Astrocyte (in vitro differentiated cells and primary cell): Measurements from ENCODE around the gene ATP2C2. TPM values are rescaled to one million over a fixed set of nuclear protein-coding genes. Genes with fewer than 3 reads are reported as not detected.

Source experiments
- DNase-seq: peaks from one replicate; pipeline ENCODE4 v3.0.0-alpha.2; 2010; ENCODE audit warnings: low read depth
- FAIRE-seq: peaks from 2 replicates; lab custom pipeline; 2011; peaks lifted over from hg19 to GRCh38; lab: Jason Lieb, UNC
- H2AFZ ChIP-seq: 2 replicates; pipeline ENCODE4 v1.6.0; 2012; ENCODE audit warnings: low read depth, low read length, inconsistent platforms
- H3K27ac ChIP-seq: 2 replicates; pipeline ENCODE4 v1.5.1; 2011; ENCODE audit warnings: low read depth, low read length, inconsistent platforms
- H3K27me3 ChIP-seq: 2 replicates; pipeline ENCODE4 v1.6.0; 2011; ENCODE audit warnings: low read length, inconsistent platforms; ENCODE audit not compliant: insufficient read depth
- H3K36me3 ChIP-seq: 2 replicates; pipeline ENCODE4 v1.5.1; 2011; ENCODE audit warnings: low read length, inconsistent platforms; ENCODE audit not compliant: insufficient read depth
- H3K4me1 ChIP-seq: 2 replicates; pipeline ENCODE4 v1.5.1; 2011; ENCODE audit warnings: low read length, inconsistent platforms; ENCODE audit not compliant: insufficient read depth
- H3K4me2 ChIP-seq: 2 replicates; pipeline ENCODE4 v1.6.0; 2012; ENCODE audit warnings: low read length, inconsistent platforms
- H3K4me3 ChIP-seq: 2 replicates; pipeline ENCODE4 v1.5.1; 2011; ENCODE audit warnings: low read depth, mild to moderate bottlenecking, low read length, inconsistent platforms; ENCODE audit not compliant: insufficient read depth
- H3K79me2 ChIP-seq: 2 replicates; pipeline ENCODE4 v1.6.0; 2012; ENCODE audit warnings: mild to moderate bottlenecking, low read length, inconsistent platforms; ENCODE audit not compliant: insufficient read depth
- H3K9ac ChIP-seq: 2 replicates; pipeline ENCODE4 v1.6.0; 2012; ENCODE audit warnings: mild to moderate bottlenecking, low read length, inconsistent platforms
- H3K9me3 ChIP-seq: 2 replicates; pipeline ENCODE4 v1.5.1; 2012; ENCODE audit warnings: low read depth, mild to moderate bottlenecking, low read length, inconsistent platforms; ENCODE audit not compliant: insufficient read depth
- H4K20me1 ChIP-seq: 2 replicates; pipeline ENCODE4 v1.6.0; 2012; ENCODE audit warnings: low read length, inconsistent platforms; ENCODE audit not compliant: insufficient read depth
- H3K27ac Mint-ChIP-seq: one replicate; pipeline ENCODE4 v1.8.0; 2021; ENCODE audit warnings: mild to moderate bottlenecking, mixed read lengths; ENCODE audit not compliant: unreplicated experiment
- H3K27me3 Mint-ChIP-seq: one replicate; pipeline ENCODE4 v1.8.0; 2021; ENCODE audit warnings: low read depth, mixed read lengths; ENCODE audit not compliant: unreplicated experiment
- H3K36me3 Mint-ChIP-seq: one replicate; pipeline ENCODE4 v1.8.0; 2021; ENCODE audit warnings: low read depth, mixed read lengths; ENCODE audit not compliant: unreplicated experiment
- H3K4me1 Mint-ChIP-seq: one replicate; pipeline ENCODE4 v1.8.0; 2021; ENCODE audit warnings: low read depth, mixed read lengths; ENCODE audit not compliant: unreplicated experiment
- H3K4me3 Mint-ChIP-seq: one replicate; pipeline ENCODE4 v1.8.0; 2021; ENCODE audit warnings: mild to moderate bottlenecking, moderate library complexity, mixed read lengths; ENCODE audit not compliant: unreplicated experiment
- H3K9me3 Mint-ChIP-seq: one replicate; pipeline ENCODE4 v1.8.0; 2021; ENCODE audit warnings: mild to moderate bottlenecking, mixed read lengths; ENCODE audit not compliant: unreplicated experiment
- CTCF ChIP-seq: IDR thresholded peaks from 2 replicates; pipeline ENCODE4 v1.5.1; 2011; ENCODE audit warnings: low read depth, mild to moderate bottlenecking, inconsistent platforms, low read length, moderate library complexity; ENCODE audit not compliant: insufficient read depth
- EZH2 ChIP-seq: IDR thresholded peaks from 2 replicates; pipeline ENCODE4 v1.6.1; 2012; ENCODE audit warnings: mild to moderate bottlenecking, low read length, inconsistent platforms; ENCODE audit not compliant: insufficient read depth
- total RNA-seq: library from RNA; stranded (reverse); gene quantifications from 2 replicates; pipeline ENCODE4 v1.2.1, GENCODE V29; 2021

ATP2C2 gene
- total RNA-seq, 1 donor from 2014 or later, result 0.41 TPM

- TF ChIP-seq EZH2 (no peak), CTCF (no peak)
- DNase-seq, result no peak
- Mint-ChIP-seq H3K9me3 (peaks cover 3% of the 10 kb centered on the region), H3K27ac (peak overlapping the region; percentile 87), H3K27me3 (no peaks in the 10 kb centered on the region), H3K4me3 (no peak overlapping the region), H3K4me1 (no peaks in the 10 kb centered on the region), H3K36me3 (peaks cover 44% of the 10 kb centered on the region)
- H3K9ac ChIP-seq, result no peak overlapping the region
- H3K4me1 ChIP-seq, result no peaks in the 10 kb centered on the region
- H3K27me3 ChIP-seq, result no peaks in the 10 kb centered on the region
- H3K27ac ChIP-seq, result no peak overlapping the region
- peaks cover 32% of the 10 kb centered on the region for H4K20me1 ChIP-seq
- H3K4me2 ChIP-seq, result no peak overlapping the region
- no peaks in the 10 kb centered on the region for H3K79me2 ChIP-seq
- no peak overlapping the region for H3K4me3 ChIP-seq
- no peaks in the 10 kb centered on the region for H3K9me3 ChIP-seq
- H3K36me3 ChIP-seq, result peaks cover 3% of the 10 kb centered on the region
- FAIRE-seq, result no peak
- no peak overlapping the region for H2AFZ ChIP-seq
These were observed 93.3 kb downstream of the ATP2C2 start for GRCh38 chr16:84461413-84462295.

GRCh38 chr16:84462296-84463210 lies 94.2 kb downstream of the ATP2C2 start:
- no peaks in the 10 kb centered on the region for H3K4me1 ChIP-seq
- H3K9me3 ChIP-seq, result peaks cover 2% of the 10 kb centered on the region
- Mint-ChIP-seq H3K27ac (no peak overlapping the region), H3K4me3 (no peak overlapping the region), H3K27me3 (no peaks in the 10 kb centered on the region), H3K9me3 (peaks cover 7% of the 10 kb centered on the region), H3K36me3 (peaks cover 51% of the 10 kb centered on the region), H3K4me1 (no peaks in the 10 kb centered on the region)
- no peak overlapping the region for H3K9ac ChIP-seq
- no peaks in the 10 kb centered on the region for H3K27me3 ChIP-seq
- H4K20me1 ChIP-seq, result peaks cover 37% of the 10 kb centered on the region
- H3K79me2 ChIP-seq, result no peaks in the 10 kb centered on the region
- H2AFZ ChIP-seq, result no peak overlapping the region
- H3K4me2 ChIP-seq, result no peak overlapping the region
- no peak overlapping the region for H3K27ac ChIP-seq
- TF ChIP-seq EZH2 (no peak), CTCF (no peak)
- FAIRE-seq (no peak), DNase-seq (no peak)
- peaks cover 11% of the 10 kb centered on the region for H3K36me3 ChIP-seq
- no peak overlapping the region for H3K4me3 ChIP-seq
